RWPE2 (cell line): Measurements from ENCODE around the gene GOSR1.
"Not testable (repeated sequence)": the region's sequence is repeated elsewhere in the genome, so short reads cannot be mapped to it uniquely, and the experiment has no call there.

Source experiments
- ATAC-seq: fragments of 200-7000 bp; cut with Tn5 transposase; 3 replicates; pipeline ENCODE4 v1.9.1; 2021; ENCODE audit warnings: low read depth
- DNase-seq: peaks from one replicate; pipeline ENCODE4 v3.0.0-alpha.2; 2020; ENCODE audit warnings: low spot score
- H3K27ac ChIP-seq: fragments of 450-650 bp; 2 replicates; pipeline ENCODE4 v1.5.1; 2017; ENCODE audit warnings: mild to moderate bottlenecking; ENCODE audit not compliant: poor library complexity, severe bottlenecking
- H3K27me3 ChIP-seq: fragments of 250-450 bp; sonication (Bioruptor Pico); 2 replicates; pipeline ENCODE4 v1.5.1; 2021; ENCODE audit warnings: mild to moderate bottlenecking, moderate library complexity; ENCODE audit not compliant: insufficient read depth, poor library complexity, severe bottlenecking
- H3K36me3 ChIP-seq: fragments of 250-450 bp; sonication (Bioruptor Pico); 2 replicates; pipeline ENCODE4 v1.5.1; 2020; ENCODE audit warnings: low read depth, mild to moderate bottlenecking, moderate library complexity
- H3K4me1 ChIP-seq: fragments of 250-450 bp; sonication (Bioruptor Pico); 2 replicates; pipeline ENCODE4 v1.5.1; 2021; ENCODE audit warnings: mild to moderate bottlenecking, moderate library complexity; ENCODE audit not compliant: insufficient read depth, poor library complexity, severe bottlenecking
- H3K4me3 ChIP-seq: fragments of 250-450 bp; sonication (Bioruptor Pico); 2 replicates; pipeline ENCODE4 v1.5.1; 2021; ENCODE audit warnings: mild to moderate bottlenecking, moderate library complexity; ENCODE audit not compliant: severe bottlenecking
- H3K9me3 ChIP-seq: fragments of 250-450 bp; sonication (Bioruptor Pico); 2 replicates; pipeline ENCODE4 v1.5.1; 2021; ENCODE audit warnings: mild to moderate bottlenecking, moderate library complexity; ENCODE audit not compliant: severe bottlenecking
- CTCF ChIP-seq: fragments of 450-650 bp; IDR thresholded peaks from one replicate; pipeline ENCODE4 v1.5.1; 2017; ENCODE audit warnings: mild to moderate bottlenecking, moderate library complexity; ENCODE audit not compliant: poor library complexity, severe bottlenecking

GOSR1 gene

GRCh38 chr17:30541802-30542201 is 64.6 kb downstream of the GOSR1 start:
- H3K4me1 ChIP-seq, result no peaks in the 10 kb centered on the region
- no peak overlapping the region for H3K27ac ChIP-seq
- no peaks in the 10 kb centered on the region for H3K36me3 ChIP-seq
- no peak overlapping the region for H3K4me3 ChIP-seq
- TF ChIP-seq CTCF, result no peak
- DNase-seq, result no peak
- H3K27me3 ChIP-seq, result no peaks in the 10 kb centered on the region
- no peak for ATAC-seq
- no peaks in the 10 kb centered on the region for H3K9me3 ChIP-seq

GRCh38 chr17:30543456-30543855 is 66.2 kb downstream of the GOSR1 start:
- TF ChIP-seq CTCF, result no peak
- no peak for DNase-seq
- ATAC-seq, result no peak
- H3K27ac ChIP-seq, result no peak overlapping the region
- H3K36me3 ChIP-seq, result no peaks in the 10 kb centered on the region
- no peak overlapping the region for H3K4me3 ChIP-seq
- H3K4me1 ChIP-seq, result no peaks in the 10 kb centered on the region
- no peaks in the 10 kb centered on the region for H3K9me3 ChIP-seq
- no peaks in the 10 kb centered on the region for H3K27me3 ChIP-seq

- DNase-seq (no peak), ATAC-seq (no peak)
- no peak overlapping the region for H3K27ac ChIP-seq
- no peak overlapping the region for H3K4me3 ChIP-seq
- H3K36me3 ChIP-seq, result no peaks in the 10 kb centered on the region
- TF ChIP-seq CTCF, result no peak
- no peaks in the 10 kb centered on the region for H3K27me3 ChIP-seq
- no peaks in the 10 kb centered on the region for H3K4me1 ChIP-seq
- H3K9me3 ChIP-seq, result no peaks in the 10 kb centered on the region
Measured at GRCh38 chr17:30545024-30545423, 67.8 kb downstream of the GOSR1 start.

- Histone ChIP-seq H3K4me3 (no peak overlapping the region), H3K36me3 (no peaks in the 10 kb centered on the region), H3K27ac (no peak overlapping the region), H3K9me3 (no peaks in the 10 kb centered on the region), H3K27me3 (no peaks in the 10 kb centered on the region), H3K4me1 (peaks cover 3% of the 10 kb centered on the region)
- no peak for TF ChIP-seq CTCF
- ATAC-seq (no peak), DNase-seq (no peak)
Measured at GRCh38 chr17:30547778-30548573, 70.8 kb downstream of the GOSR1 start.

GRCh38 chr17:30549181-30549580 is 72.0 kb downstream of the GOSR1 start:
- not testable (repeated sequence) for H3K9me3 ChIP-seq, H3K36me3 ChIP-seq, DNase-seq, H3K27me3 ChIP-seq, H3K4me1 ChIP-seq, ATAC-seq, H3K27ac ChIP-seq, H3K4me3 ChIP-seq
